Stimulated activated CD8-positive, alpha-beta memory T cell treated with anti-CD3 and anti-CD28 coated beads, Interleukin-12 subunit alpha, Interleukin-12 subunit beta, amount 100 ng/mL, for 1 hour (primary cell): ENCODE results near the gene SAE1.
"Not testable (repeated sequence)": the region's sequence is repeated elsewhere in the genome, so short reads cannot be mapped to it uniquely, and the experiment has no call there.

Experiments used
- DNase-seq: peaks from one replicate; pipeline ENCODE4 v3.0.0-alpha.2; 2020; ENCODE audit warnings: low read depth

SAE1 gene

DNA sequence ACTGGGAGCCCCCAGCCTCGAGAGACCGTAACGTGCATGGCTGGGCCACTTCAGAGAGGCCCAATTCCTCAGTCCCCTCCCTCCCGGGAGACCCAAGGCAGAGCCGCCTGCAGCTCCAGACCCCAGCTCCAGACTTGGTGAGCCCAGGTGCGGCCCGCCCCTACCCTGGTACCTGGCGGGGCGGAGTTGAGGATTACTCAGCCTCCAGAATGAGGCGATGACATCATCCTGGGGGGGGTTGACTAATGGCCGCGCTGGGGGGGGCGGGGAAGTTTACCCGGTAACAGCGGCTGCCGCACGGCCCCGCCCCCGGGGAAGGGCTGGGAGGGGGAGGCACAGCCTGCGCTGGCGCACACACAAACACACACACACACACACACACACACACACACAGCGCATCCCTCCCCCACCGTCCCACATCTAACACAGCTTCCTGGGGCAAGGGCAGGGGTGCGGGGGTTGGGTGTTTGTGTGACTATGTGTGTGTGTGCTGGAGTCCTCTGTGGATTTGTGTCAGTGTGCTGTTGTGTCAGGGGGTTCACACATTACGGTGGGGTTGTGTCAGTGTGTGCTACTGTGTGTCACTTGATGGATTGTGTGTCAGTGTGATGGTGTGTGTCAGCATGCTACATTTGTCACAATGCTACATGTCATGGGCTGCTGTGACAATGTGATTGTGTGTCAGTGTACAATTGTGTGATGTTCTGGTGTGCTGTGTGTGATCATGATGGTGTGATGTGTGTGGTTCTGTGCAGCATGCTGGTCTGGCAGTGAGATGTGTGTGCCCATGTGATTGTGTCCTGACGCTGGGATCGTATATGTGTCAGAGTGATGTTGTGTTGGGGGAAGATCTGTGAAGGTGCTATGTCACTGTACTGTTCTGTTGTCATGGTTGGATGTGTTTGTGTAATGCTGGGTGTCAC is 110.6 kb downstream of the SAE1 start:
- DNase-seq: peak; percentile 84

DNA sequence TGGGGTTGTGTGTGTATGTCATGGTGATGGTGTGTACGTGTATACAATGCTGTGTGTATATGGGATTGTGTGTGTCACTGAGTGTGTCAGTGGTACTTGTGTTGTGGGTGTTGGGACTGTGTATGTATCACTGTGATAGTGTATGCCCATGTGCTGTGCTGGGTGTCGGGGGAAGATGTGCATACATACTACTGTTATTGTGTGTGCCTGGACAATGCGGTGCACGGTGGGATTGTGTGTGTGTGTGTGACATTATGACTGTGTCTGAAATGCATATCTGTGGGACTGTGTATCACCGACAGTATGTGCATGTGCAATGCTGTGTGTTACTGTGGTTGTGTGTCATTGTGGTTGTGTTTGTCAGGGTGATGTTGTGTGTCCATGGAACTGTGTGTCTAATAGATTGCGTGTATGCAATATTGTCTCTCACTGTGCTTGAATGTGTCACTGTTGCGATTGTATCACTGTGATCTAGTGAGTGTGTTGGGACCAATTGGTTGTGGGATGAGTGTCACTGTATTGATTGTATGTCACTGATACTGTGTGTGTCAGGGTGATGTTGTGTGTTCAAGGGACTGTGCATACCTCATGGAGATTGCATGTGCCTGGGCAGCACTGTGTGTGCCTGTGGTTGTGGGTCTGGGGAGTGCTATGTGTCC is 111.4 kb downstream of the SAE1 start:
- no peak for DNase-seq

DNA sequence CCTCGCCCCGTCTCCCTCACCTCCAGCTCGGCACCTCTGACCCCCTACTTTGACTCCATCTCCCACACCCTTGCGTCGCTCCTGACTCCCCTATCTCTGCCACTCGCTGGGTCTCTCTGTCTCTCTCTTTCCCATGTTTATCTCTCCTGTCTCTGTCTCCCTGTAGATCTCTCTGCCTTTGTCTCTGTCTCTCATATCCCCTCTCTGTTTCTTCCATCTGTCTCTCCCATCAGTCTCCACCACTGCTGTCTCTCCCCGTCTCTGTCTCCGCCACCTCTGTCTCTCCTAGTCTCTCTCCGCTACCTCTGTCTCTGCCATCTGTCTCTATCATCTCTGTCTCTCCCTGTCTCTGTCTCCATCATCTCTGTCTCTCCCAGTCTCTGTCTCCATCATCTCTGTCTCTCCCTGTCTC is 112.7 kb downstream of the SAE1 start:
- DNase-seq: no peak

DNA sequence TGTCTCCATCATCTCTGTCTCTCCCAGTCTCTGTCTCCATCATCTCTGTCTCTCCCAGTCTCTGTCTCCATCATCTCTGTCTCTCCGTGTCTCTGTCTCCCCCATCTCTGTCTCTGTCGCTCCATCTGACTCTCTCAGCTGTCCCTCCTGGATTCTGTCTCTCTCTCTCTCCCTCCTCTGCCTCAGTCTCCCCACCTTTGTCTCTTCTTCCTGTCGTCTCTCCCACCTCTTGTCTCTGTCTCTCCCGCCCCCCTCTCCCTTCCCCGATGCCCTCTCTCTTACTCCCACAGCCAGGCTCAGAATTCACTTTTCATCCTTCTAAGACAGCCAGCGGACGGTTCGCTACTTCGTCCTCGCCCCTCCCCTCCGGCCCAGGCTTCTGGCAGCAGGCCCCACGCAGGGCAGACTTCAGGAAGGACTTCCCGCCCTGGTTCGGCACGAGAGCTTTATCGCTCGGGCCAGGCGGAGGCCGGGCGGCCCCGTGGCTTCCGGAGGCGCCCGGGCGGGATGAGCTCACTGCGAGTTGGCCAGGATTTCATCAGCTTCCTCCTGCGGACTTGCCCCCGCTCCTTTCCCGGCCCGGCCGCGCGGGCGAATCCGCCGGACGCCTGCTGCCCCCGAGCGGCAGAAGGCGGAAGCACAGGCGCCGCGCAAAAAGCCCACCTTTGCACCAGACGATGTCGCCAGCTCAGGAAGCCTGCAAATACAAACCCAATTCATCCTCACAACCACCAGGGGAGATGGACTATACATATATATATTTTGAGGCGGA is 113.3 kb downstream of the SAE1 start:
- peak; percentile 72 for DNase-seq

DNA sequence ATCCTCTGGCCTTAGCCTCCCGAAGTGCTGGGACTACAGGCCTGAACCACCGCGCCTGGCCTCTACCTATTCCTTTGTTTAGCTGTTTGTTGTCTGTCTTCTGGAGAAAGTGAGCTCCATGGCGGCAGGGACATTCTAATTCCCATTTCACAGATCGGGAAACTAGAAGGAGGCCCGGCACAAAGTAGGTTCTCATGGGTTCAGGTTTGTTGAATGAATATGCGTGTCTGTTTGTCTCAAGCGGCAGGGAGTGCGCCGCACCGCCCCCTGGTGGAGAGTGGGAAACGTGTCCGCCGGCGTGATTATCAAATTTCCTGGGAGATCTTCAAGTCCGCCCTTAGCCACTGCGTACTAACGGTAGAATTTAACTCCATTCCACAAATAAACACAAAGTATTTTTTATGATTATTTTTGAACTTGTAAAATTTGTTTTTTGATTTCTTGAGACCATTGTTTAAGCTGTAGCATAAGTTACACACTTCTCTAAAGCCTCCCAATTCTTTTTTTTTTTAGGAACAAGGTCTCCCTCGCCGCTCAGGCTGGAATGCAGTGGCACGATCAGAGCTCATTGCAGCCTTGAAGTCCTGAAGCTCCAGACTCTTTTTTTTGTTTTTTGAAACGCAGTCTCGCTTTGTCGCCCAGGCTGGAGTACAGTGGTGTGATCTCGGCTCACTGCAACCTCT is 116.8 kb downstream of the SAE1 start:
- DNase-seq: peak; percentile 68

DNA sequence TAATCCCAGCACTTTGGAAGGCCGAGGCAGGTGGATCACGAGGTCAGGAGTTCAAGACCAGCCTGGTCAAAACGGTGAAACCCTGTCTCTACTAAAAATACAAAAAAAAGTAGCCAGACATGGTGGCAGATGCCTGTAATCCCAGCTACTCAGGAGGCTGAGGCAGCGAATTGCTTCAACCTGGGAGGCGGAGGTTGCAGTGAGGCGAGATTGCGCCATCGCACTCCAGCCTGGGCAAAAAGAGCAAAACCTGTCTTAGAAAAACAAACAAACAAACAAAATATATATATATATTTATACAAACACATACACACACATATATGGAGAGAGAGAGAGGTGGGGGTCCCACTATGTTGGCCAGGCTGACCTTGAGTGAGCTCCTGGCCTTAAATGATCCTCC is 122.4 kb downstream of the SAE1 start:
- DNase-seq: not testable (repeated sequence)

DNA sequence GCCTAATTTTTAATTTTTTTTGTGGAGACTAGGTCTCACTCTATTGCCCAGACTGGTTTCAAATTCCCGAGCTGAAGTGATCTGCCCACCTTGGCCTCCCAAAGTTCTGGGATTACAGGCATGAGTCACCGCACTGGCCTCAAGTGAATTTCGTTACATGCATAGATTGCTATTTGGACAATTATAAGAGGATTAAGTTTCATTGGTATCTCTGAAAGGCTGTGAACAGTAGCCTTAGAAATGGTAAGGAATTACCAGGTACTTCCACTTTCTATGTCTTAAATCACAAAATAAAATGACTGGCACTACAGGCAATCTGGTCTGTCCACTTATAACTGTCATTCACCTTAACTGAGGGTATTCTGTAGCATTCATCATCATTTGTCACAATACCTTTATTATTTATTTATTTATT is 122.8 kb downstream of the SAE1 start:
- DNase-seq: no peak

DNA sequence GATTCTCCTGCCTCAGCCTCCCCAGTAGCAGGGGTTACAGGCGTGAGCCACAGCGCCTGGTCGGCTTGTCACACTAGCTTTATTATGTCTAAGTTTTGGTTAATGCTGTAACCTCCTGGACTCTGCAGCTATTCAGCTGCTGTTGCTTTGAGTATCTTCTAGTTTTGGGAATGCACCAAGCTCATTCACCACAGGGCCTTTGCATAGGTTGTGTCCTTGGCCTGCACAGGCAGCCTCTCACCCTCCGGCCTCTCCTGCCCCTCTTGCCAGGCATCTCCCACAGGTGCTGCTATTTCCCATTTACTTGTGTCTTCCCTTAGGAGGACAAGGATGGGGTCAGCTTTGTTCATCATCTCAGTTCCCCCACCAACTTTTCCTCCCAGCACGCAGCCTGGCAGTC is 123.3 kb downstream of the SAE1 start:
- no peak for DNase-seq

DNA sequence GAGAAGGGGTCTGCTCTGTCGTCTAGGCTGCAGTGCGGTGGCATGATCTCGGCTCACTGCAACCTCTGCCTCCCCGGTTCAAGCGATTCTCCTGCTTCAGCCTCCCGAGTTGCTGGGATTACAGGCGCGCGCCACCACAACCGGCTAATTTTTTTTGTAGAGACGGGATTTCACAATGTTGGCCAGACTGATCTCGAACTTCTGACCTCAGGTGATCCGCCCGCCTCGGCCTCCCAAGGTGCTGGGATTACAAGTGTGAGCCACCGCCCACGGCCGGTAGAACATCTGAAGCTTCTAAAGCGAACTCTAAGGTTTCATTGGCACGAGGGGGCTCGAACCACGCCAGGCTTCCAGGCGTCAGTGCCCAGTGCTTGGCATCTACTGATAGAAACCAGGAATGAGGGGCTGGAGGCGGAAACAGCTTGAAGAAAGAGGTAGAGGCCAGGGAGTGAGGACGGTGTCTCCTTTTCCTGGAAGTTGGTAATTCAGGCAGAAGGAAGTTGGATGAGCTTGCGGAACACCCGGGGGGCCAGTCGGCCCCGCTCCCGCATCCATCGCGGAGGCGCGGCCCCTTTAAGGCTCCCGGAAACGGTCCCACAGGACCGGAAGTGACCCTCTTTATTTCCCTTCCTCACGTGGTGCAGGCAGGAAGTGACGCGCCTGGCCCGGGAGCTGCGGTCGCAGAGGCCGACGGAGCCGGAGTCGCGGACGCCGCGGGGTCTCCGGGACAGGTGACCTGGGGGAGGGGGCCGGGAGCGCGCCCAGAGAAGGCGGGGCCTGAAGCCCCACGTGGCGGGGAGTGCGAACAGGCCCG is 125.5 kb downstream of the SAE1 start, which contains the start of gene CCDC9:
CCDC9 (plus strand) TSS at position 647 of the 814 bp plus-strand sequence. CDS start 1,876 bp downstream, outside the sequence.
- peak; percentile 82 for DNase-seq

DNA sequence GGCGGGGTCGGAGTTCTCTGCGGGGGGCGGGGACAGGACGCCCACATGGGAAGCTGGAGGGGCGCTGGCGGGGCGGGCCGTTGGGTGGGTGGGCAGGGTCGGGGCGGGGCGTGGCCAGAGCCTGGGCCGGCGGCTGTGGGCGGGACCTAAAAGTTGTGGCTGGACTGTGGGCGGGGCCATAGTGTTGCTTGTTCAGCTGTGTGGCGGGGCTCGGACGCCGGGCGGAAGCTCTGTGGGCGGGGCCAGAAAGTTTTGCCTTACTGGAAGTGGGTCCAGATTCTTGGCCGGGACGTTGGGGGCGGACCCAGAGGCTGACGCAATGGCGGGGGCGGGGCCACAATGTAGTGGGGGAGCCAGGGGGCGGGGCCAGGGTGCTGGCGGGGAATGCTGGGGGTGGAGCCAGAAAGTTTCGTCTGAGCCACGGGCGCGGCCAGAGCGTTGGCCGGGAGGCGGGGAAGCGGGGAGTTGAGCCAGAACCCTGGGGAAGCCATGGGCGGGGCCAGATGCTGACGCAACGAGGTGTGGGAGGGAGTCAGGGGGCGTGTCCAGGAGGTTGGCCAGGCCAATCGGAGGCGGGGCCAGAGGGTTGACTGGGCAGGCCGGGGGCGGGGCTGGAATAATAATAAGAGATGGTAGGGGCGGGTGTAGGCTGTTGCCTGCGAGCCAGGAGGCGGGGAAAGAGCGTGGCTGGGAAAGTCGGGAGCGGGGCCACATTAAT is 126.2 kb downstream of the SAE1 start:
- peak; percentile 99 for DNase-seq

DNA sequence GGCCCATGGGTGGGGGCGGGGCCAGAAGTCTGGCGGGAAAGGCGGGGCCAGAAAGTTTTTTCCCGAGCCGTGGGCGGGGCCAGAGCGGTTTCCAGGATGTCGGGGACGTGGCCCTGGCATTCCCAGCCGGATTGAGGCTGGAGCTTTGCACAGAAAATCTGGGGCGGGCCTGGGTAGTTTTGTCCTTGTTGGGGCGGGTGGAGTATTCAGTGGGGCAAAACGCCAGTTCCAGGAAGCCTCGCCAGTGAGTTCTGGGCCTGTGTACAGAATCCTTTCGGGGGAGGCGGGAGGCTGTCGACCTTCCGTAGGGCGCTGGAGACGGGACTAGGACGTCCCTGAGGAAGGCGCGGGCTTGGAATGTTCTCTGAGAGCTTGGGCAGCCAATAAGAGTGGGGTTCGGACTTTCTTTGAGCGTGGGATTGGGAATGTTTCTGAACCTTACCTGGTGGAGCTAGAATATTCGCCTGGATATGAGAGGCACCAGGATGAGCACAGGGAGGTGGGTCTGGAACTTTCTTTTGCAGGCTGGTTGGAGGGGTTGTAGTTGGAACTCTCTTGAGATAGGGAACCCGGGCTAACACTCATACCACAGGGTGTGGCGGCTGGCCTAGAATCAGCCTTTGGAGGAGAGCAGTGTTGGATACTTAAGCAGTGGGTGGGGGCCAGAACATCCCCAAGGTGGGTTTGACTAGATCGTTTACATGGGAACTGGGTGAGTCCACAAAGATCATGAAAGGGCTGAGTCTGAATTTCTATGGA is 127.0 kb downstream of the SAE1 start:
- DNase-seq: no peak

DNA sequence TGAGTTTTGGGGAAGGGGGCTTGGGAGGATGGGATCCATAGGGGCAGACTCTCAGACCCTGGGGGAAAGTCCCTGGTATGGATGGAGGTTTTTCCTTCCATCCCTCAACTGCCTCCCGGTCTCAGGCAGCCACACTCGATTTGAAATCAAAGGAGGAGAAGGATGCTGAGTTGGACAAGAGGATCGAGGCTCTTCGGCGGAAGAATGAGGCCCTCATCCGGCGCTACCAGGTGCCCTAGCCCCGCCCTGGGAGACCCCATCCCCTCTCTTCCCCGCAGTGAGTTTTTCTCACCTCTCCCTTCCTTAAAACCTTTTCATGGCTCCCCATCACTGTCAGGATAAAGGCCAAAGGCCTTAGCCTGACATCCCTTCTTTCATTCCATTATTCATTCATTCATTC is 127.8 kb downstream of the SAE1 start:
- DNase-seq: no peak

DNA sequence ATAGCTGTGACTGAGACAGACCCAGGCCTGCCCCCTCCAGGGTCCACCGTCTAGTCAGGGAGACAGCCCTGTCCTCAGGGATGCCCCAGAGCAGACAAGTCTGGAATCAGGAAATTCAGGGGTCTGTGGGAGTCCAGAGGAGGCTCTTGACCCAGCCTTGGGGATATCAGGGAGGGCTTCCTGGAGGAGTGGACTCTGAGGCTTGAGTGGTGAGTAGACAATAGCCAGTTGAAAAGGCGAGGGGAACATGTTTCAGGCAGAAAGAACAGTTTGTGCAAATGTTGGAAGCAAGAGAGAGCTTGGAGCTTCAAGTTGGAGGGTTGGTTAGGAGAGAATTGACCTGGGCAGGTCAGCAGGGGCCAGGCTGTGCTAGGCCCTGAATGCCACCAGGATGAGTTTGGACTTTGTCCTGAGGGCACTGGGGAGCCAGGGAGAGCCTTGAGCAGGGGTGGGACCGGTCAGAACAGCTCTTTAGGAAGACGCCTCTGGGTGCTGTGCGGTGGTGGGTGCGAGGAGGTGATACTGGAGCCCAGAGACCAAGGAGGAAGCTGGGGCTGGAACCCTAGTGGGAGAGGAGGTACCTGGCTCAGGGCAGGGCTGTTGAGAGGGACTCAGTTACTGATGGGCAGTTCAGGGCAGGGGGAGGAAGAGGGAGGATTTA is 128.4 kb downstream of the SAE1 start:
- DNase-seq: no peak
